HL-60 (cell line): ENCODE results near the gene EEF1B2.
A peak's percentile ranks its signal among the peaks of the same experiment; 100 is the strongest.
"Not testable (repeated sequence)": the region's sequence is repeated elsewhere in the genome, so short reads cannot be mapped to it uniquely, and the experiment has no call there.

Source experiments
- DNase-seq, 2 experiments: peaks; one replicate each; pipeline ENCODE4 v3.0.0-alpha.2; 2010 to 2020; ENCODE audit warnings: low read depth in 1 of 2, low spot score in 1 of 2
- H3K27ac ChIP-seq: fragments of 250-450 bp; sonication (Bioruptor Pico); replicated peaks from 2 replicates; pipeline ENCODE4 v1.5.1; 2020; ENCODE audit warnings: mild to moderate bottlenecking, moderate library complexity
- H3K27me3 ChIP-seq: fragments of 250-450 bp; sonication (Bioruptor Pico); 2 replicates; pipeline ENCODE4 v1.5.1; 2021; ENCODE audit warnings: mild to moderate bottlenecking, moderate library complexity; ENCODE audit not compliant: insufficient read depth, poor library complexity, severe bottlenecking
- H3K4me3 ChIP-seq: replicated peaks from 2 replicates; pipeline ENCODE4 v1.5.1; 2011; ENCODE audit warnings: mild to moderate bottlenecking, control low read depth, low read length; ENCODE audit not compliant: insufficient read depth
- GABPA ChIP-seq: IDR thresholded peaks from 2 replicates; pipeline ENCODE4 v1.6.1; 2012; ENCODE audit warnings: low read depth
- POLR2AphosphoS5 ChIP-seq: IDR thresholded peaks from 2 replicates; pipeline ENCODE4 v1.6.1; 2012; ENCODE audit warnings: low read depth
- SPI1 ChIP-seq: IDR thresholded peaks from 2 replicates; pipeline ENCODE4 v1.6.1; 2012; ENCODE audit warnings: low read depth, mild to moderate bottlenecking, borderline replicate concordance
- TF ChIP-seq, protein P1 (sequence below): IDR thresholded peaks from one replicate; pipeline ENCODE4 v1.5.1; 2011; ENCODE audit warnings: low read length, control low read depth, inconsistent platforms; ENCODE audit not compliant: insufficient read depth
- TF ChIP-seq, protein P2 (sequence below): IDR thresholded peaks from 2 replicates; pipeline ENCODE4 v1.6.1; 2012; ENCODE audit warnings: low read depth; ENCODE audit not compliant: insufficient replicate concordance

The EEF1B2 gene

DNA sequence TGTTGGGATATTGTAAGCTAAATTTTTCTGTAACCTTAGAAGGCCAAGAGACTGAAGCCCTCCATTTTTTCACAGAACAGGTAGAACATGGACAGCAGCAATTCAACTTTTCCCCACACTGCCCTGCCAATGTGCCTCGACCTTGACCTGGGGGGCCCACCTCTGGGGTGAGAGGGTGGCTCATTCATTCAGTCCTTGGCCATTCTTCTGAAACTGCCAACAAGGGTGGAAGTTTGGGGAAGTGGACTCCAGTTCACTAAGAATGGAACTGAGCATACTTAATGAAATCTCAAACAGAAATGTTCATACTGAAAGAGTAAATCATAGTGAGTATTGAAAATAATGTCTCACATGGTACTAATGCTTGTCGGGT, 1.1 kb downstream of the EEF1B2 start:
- H3K27ac ChIP-seq: peak overlapping the region; percentile 93
- no peak for DNase-seq
- TF ChIP-seq SPI1: peak; percentile 84
- TF ChIP-seq, protein P1, sequence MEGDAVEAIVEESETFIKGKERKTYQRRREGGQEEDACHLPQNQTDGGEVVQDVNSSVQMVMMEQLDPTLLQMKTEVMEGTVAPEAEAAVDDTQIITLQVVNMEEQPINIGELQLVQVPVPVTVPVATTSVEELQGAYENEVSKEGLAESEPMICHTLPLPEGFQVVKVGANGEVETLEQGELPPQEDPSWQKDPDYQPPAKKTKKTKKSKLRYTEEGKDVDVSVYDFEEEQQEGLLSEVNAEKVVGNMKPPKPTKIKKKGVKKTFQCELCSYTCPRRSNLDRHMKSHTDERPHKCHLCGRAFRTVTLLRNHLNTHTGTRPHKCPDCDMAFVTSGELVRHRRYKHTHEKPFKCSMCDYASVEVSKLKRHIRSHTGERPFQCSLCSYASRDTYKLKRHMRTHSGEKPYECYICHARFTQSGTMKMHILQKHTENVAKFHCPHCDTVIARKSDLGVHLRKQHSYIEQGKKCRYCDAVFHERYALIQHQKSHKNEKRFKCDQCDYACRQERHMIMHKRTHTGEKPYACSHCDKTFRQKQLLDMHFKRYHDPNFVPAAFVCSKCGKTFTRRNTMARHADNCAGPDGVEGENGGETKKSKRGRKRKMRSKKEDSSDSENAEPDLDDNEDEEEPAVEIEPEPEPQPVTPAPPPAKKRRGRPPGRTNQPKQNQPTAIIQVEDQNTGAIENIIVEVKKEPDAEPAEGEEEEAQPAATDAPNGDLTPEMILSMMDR: no peak
- TF ChIP-seq, protein P2, sequence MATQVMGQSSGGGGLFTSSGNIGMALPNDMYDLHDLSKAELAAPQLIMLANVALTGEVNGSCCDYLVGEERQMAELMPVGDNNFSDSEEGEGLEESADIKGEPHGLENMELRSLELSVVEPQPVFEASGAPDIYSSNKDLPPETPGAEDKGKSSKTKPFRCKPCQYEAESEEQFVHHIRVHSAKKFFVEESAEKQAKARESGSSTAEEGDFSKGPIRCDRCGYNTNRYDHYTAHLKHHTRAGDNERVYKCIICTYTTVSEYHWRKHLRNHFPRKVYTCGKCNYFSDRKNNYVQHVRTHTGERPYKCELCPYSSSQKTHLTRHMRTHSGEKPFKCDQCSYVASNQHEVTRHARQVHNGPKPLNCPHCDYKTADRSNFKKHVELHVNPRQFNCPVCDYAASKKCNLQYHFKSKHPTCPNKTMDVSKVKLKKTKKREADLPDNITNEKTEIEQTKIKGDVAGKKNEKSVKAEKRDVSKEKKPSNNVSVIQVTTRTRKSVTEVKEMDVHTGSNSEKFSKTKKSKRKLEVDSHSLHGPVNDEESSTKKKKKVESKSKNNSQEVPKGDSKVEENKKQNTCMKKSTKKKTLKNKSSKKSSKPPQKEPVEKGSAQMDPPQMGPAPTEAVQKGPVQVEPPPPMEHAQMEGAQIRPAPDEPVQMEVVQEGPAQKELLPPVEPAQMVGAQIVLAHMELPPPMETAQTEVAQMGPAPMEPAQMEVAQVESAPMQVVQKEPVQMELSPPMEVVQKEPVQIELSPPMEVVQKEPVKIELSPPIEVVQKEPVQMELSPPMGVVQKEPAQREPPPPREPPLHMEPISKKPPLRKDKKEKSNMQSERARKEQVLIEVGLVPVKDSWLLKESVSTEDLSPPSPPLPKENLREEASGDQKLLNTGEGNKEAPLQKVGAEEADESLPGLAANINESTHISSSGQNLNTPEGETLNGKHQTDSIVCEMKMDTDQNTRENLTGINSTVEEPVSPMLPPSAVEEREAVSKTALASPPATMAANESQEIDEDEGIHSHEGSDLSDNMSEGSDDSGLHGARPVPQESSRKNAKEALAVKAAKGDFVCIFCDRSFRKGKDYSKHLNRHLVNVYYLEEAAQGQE: no peak
- peak overlapping the region; percentile 74 for H3K4me3 ChIP-seq
- no peaks in the 10 kb centered on the region for H3K27me3 ChIP-seq

DNA sequence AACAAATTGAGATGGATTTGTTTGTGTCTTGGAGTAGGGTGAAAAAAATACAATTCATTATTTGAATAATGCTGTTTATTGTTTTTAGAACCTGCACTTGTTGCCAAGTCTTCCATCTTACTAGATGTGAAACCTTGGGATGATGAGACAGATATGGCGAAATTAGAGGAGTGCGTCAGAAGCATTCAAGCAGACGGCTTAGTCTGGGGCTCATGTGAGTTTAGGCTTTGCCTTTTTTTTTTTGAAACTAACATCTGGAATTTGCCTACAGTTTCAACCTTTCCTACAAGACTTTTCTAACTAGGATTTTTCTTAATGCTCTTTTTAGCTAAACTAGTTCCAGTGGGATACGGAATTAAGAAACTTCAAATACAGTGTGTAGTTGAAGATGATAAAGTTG, 2.7 kb downstream of the EEF1B2 start:
- not testable (repeated sequence) for H3K4me3 ChIP-seq, H3K27me3 ChIP-seq, H3K27ac ChIP-seq, DNase-seq

DNA sequence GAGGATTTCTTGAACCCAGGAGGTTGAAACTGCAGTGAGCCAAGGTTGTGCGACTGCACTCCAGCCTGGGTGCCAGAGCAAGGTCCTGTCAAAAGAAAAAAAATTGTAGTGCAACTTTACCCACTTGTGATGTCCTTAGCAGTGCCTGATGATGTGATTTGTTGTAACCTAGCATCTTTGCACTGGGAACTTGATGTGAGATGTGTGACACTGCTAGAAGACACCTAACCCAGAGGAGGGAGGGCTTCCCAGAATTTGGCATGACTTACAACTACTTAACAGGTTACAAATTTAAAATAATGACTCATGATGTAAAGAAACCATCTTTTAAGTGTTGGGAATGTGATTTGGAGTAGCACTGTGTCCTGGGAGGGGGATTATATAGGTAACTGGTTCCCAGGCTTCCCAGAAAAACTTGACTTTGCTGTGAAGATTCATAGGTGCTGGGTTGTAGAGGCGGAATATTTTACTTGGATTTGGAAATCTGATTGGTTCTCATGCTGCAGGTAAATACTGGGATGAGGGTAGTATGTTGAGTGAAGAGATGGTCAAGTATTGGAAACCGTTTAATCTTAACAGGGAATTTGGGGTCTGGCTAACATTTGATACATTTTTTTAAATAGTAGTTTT, 3.7 kb downstream of the EEF1B2 start:
- no peak for DNase-seq
- Histone ChIP-seq H3K27me3 (no peaks in the 10 kb centered on the region), H3K27ac (no peak overlapping the region), H3K4me3 (no peak overlapping the region)
- no peak; the same call in 1 of the 2 replicates for TF ChIP-seq POLR2AphosphoS5
- TF ChIP-seq, protein P1: no peak
- TF ChIP-seq SPI1: no peak
- TF ChIP-seq, protein P2: no peak
- TF ChIP-seq GABPA: no peak

DNA sequence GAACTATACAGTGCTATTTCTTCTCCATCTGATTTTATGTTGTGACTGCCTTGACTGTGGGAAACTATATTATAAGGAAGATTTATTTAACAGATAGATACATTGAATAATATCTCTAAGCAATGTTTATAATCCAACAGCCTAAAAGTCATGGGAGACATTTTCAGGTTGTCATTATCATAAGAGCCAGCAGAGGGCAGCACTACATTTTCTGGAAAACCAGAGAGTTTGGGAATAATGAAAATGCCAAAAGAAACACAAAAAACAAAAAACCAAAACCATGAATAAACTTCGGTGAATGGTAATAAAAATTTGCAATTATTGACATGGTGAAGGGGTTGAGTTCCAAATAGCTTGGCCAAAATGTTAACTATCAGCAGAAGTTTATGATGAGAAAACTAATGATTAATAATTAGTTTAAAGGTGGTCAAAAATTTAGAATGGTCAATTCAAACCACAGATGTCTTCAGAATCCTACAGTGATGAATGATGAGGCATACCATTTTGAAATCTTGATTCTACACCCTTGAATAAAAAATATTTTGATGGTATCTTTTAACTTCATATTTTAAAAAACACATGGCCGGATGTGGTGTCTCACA, 4.7 kb downstream of the EEF1B2 start:
- H3K27ac ChIP-seq: no peak overlapping the region
- no peak overlapping the region for H3K4me3 ChIP-seq
- H3K27me3 ChIP-seq: no peaks in the 10 kb centered on the region
- no peak for DNase-seq
- TF ChIP-seq, protein P2: no peak
- TF ChIP-seq, protein P1: no peak
- TF ChIP-seq SPI1: no peak
- TF ChIP-seq POLR2AphosphoS5: no peak
- no peak for TF ChIP-seq GABPA

DNA sequence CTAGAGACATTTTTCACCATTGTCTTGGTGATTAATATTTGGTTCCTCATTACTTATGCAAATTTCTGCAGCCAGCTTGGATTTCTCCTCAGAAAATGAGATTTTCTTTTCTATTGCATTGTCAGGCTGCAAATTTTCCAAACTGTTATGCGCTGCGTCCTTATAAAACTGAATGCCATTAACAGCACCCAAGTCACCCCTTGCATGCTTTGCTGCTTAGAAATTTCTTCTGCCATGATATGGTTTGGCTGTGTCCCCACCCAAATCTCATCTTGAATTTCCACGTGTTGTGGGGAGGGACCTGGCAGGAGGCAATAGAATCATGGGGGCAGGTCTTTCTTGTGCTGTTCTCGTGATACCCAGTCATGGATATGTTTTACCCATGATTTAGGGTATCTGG, 8.5 kb downstream of the EEF1B2 start:
- not testable (repeated sequence) for H3K4me3 ChIP-seq, DNase-seq, H3K27ac ChIP-seq, H3K27me3 ChIP-seq

DNA sequence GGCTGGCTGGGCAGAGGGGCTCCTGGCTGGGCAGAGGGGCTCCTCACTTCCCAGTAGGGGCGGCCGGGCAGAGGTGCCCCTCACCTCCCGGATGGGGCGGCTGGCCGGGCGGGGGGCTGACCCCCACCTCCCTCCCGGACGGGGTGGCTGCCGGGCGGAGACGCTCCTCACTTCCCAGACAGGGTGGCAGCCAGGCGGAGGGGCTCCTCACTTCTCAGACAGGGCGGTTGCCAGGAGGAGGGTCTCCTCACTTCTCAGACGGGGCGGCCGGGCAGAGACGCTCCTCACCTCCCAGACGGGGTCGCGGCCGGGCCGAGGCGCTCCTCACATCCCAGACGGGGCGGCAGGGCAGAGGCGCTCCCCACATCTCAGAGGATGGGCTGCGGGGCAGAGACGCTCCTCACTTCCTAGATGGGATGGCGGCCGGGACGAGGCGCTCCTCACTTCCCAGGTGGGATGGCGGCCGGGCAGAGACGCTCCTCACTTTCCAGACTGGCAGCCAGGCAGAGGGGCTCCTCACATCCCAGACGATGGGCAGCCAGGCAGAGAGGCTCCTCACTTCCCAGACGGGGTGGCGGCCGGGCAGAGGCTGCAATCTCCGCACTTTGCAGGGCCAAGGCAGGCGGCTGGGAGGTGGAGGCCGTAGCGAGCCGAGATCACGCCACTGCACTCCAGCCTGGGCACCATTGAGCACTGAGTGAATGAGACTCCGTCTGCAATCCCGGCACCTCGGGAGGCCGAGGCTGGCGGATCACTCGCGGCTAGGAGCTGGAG, 12.1 kb downstream of the EEF1B2 start:
- DNase-seq, H3K4me3 ChIP-seq, H3K27me3 ChIP-seq, H3K27ac ChIP-seq: not testable (repeated sequence)
